Hepatocyte (in vitro differentiated cells): ENCODE measurements around the gene DCDC1. TPM values are rescaled to one million over a fixed set of nuclear protein-coding genes. Genes with fewer than 3 reads are reported as not detected.

Source experiments
- DNase-seq: peaks from one replicate; pipeline ENCODE4 v3.0.0-alpha.2; 2016; ENCODE audit warnings: low spot score
- H2AFZ ChIP-seq: fragments of 200-600 bp; sonication (generic); 2 replicates; pipeline ENCODE4 v1.6.0; 2016; ENCODE audit warnings: antibody characterized with exemption, mild to moderate bottlenecking
- H3K27ac ChIP-seq: fragments of 200-600 bp; sonication (generic); 2 replicates; pipeline ENCODE4 v1.5.1; 2016; ENCODE audit warnings: mild to moderate bottlenecking
- H3K27me3 ChIP-seq: fragments of 200-600 bp; sonication (generic); 2 replicates; pipeline ENCODE4 v1.6.1; 2016
- H3K36me3 ChIP-seq: fragments of 200-600 bp; sonication (generic); replicated peaks from 2 replicates; pipeline ENCODE4 v1.5.1; 2016; ENCODE audit warnings: low read depth; ENCODE audit not compliant: insufficient read depth
- H3K4me1 ChIP-seq: fragments of 200-600 bp; sonication (generic); 2 replicates; pipeline ENCODE4 v1.5.1; 2016; ENCODE audit warnings: mild to moderate bottlenecking, moderate library complexity; ENCODE audit not compliant: insufficient read depth
- H3K4me2 ChIP-seq: fragments of 200-600 bp; sonication (generic); 2 replicates; pipeline ENCODE4 v1.6.0; 2016
- H3K4me3 ChIP-seq: fragments of 200-600 bp; sonication (generic); 2 replicates; pipeline ENCODE4 v1.5.1; 2016; ENCODE audit warnings: mild to moderate bottlenecking
- H3K79me2 ChIP-seq: fragments of 200-600 bp; sonication (generic); 2 replicates; pipeline ENCODE4 v1.6.0; 2017; ENCODE audit warnings: mild to moderate bottlenecking
- H3K9me2 ChIP-seq: fragments of 200-600 bp; sonication (generic); replicated peaks from 2 replicates; pipeline ENCODE4 v1.6.0; 2017; ENCODE audit warnings: mild to moderate bottlenecking; ENCODE audit not compliant: insufficient read depth
- H3K9me3 ChIP-seq: fragments of 200-600 bp; sonication (generic); 2 replicates; pipeline ENCODE4 v1.5.1; 2016; ENCODE audit warnings: low read depth, mild to moderate bottlenecking
- H4K20me1 ChIP-seq: fragments of 200-600 bp; sonication (generic); 2 replicates; pipeline ENCODE4 v1.6.0; 2016; ENCODE audit warnings: mild to moderate bottlenecking; ENCODE audit not compliant: insufficient read depth, poor library complexity, severe bottlenecking
- EZH2 ChIP-seq: fragments of 200-600 bp; sonication (generic); IDR thresholded peaks from 2 replicates; pipeline ENCODE4 v1.6.1; 2016; ENCODE audit warnings: antibody characterized with exemption, mild to moderate bottlenecking, borderline replicate concordance
- EZH2phosphoT487 ChIP-seq: fragments of 200-600 bp; sonication (generic); IDR thresholded peaks from one replicate; pipeline ENCODE4 v1.6.1; 2018; ENCODE audit warnings: antibody characterized with exemption, mild to moderate bottlenecking, low read depth, moderate library complexity; ENCODE audit not compliant: unreplicated experiment, severe bottlenecking
- WGBS: methylation state at CpG from one replicate; pipeline ENCODE4 v1.1.6; 2016; ENCODE audit warnings: low lambda C conversion rate; ENCODE audit errors: missing lambda C conversion rate; 5-methylcytosine and 5-hydroxymethylcytosine counted together
- polyA plus RNA-seq: library from polyadenylated mRNA; unstranded; fragments of >200 nt; fragmentation: Nextera tagmentation; extraction: Ambion mirVana; gene quantifications from 2 replicates; pipeline ENCODE4 v1.2.1, GENCODE V29; 2016
- total RNA-seq: library from RNA; depleted of rRNA; stranded (reverse); fragments of >200 nt; gene quantifications from 2 replicates; pipeline ENCODE4 v1.2.3, GENCODE V29; 2014
- TF ChIP-seq, protein P1 (sequence below): fragments of 200-600 bp; sonication (generic); IDR thresholded peaks from 2 replicates; pipeline ENCODE4 v1.5.1; 2016; ENCODE audit warnings: antibody characterized with exemption, mild to moderate bottlenecking; ENCODE audit not compliant: poor library complexity

Gene DCDC1
- total and polyA plus RNA-seq, 2 experiments from 2014 or later = 0.63 to 1.9 TPM

GRCh38 chr11:30917266-30917665 is 452.3 kb downstream of the DCDC1 start:
- TF ChIP-seq, protein P1, sequence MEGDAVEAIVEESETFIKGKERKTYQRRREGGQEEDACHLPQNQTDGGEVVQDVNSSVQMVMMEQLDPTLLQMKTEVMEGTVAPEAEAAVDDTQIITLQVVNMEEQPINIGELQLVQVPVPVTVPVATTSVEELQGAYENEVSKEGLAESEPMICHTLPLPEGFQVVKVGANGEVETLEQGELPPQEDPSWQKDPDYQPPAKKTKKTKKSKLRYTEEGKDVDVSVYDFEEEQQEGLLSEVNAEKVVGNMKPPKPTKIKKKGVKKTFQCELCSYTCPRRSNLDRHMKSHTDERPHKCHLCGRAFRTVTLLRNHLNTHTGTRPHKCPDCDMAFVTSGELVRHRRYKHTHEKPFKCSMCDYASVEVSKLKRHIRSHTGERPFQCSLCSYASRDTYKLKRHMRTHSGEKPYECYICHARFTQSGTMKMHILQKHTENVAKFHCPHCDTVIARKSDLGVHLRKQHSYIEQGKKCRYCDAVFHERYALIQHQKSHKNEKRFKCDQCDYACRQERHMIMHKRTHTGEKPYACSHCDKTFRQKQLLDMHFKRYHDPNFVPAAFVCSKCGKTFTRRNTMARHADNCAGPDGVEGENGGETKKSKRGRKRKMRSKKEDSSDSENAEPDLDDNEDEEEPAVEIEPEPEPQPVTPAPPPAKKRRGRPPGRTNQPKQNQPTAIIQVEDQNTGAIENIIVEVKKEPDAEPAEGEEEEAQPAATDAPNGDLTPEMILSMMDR = no peak
- TF ChIP-seq EZH2 (no peak), EZH2phosphoT487 (no peak)
- WGBS = 75% methylated on average over 2 of the region's 2 CpGs
- Histone ChIP-seq H3K9me3 (no peaks in the 10 kb centered on the region), H4K20me1 (no peaks in the 10 kb centered on the region), H2AFZ (no peak overlapping the region), H3K79me2 (no peaks in the 10 kb centered on the region), H3K4me2 (no peak overlapping the region), H3K9me2 (no peaks in the 10 kb centered on the region), H3K27ac (no peak overlapping the region), H3K4me3 (no peak overlapping the region), H3K4me1 (no peaks in the 10 kb centered on the region), H3K27me3 (peaks cover 3% of the 10 kb centered on the region), H3K36me3 (no peaks in the 10 kb centered on the region)
- DNase-seq = no peak

DNA sequence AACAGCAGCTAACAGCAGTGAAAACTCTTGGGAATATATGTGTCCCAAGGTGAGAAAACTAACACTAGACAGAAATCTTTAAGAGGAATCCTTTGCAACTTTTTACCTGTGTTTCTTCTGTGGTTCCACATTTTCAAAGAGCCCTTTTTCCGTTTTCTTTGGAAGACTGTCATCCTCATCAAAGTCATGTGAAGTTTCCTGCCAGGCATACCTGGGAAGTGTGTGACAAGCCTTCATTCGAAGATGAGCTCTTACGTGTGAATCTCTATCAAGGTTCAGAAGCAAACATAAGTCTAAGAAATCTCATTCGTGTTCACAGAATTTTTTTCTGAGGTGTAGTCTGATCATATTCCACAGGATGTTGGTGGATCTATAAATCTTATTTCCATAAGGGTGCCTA is 452.8 kb downstream of the DCDC1 start:
- H2AFZ ChIP-seq = no peak overlapping the region
- no peak overlapping the region for H3K27ac ChIP-seq
- no peaks in the 10 kb centered on the region for H3K4me1 ChIP-seq
- peaks cover 3% of the 10 kb centered on the region for H3K27me3 ChIP-seq
- no peaks in the 10 kb centered on the region for H3K9me2 ChIP-seq
- TF ChIP-seq EZH2phosphoT487 (no peak), EZH2 (no peak)
- TF ChIP-seq, protein P1 = no peak
- H4K20me1 ChIP-seq = no peaks in the 10 kb centered on the region
- H3K9me3 ChIP-seq = no peaks in the 10 kb centered on the region
- no peak overlapping the region for H3K4me2 ChIP-seq
- no peak overlapping the region for H3K4me3 ChIP-seq
- 91% methylated on average over 4 of the region's 4 CpGs for WGBS
- no peak for DNase-seq
- H3K36me3 ChIP-seq = no peaks in the 10 kb centered on the region
- no peaks in the 10 kb centered on the region for H3K79me2 ChIP-seq

DNA sequence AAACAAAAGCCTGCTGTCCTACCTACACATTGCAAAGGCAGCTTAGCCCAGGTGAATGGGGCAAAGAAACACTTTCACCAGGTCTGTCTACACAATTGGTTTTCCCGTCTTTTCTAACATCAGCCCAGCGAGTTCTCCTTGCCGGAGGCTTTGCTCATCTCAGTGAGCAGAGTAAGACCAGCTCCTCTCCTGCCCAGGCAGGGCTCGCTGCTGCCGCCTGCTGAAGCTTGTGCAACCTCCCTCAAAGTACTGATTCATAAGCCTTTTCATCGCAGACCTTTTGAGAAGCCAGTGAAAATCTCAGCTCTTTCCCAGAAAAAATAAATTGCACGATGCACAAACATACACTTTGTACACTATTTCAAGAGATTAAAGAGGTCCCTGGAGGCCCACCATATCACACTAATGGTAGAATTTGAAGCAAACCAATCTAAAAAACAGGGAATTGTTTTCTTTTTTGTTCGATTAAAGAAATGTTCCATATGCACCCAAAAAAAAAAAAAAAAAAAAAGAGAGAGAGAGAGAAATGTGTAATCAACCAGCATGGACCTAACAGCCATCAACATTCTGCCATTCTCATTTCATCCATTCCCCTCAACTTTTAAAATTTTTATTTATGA is 455.3 kb downstream of the DCDC1 start:
- H2AFZ ChIP-seq = peak overlapping the region; percentile 36
- TF ChIP-seq, protein P1 = peak; percentile 76
- no peak for TF ChIP-seq EZH2
- 23% methylated on average over 8 of the region's 8 CpGs for WGBS

DNA sequence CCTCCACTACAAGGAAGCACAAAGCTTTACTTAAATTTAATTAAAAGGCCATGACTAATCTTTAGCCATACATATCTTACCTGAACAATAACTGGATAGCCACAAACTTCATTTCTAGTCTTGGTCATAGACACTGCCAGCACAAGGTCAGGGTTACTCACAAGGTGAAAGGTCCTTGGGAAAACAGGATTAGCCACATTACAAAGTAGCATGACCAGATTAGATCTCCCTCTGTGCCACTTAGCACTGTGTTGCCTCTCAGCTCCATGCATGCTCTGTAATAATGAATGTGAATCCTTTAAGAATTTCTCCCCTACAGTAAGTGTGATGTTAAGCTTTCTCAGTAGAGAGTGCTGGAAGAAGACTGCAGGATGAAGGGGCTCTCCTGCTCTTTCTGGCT is 458.3 kb downstream of the DCDC1 start:
- TF ChIP-seq EZH2 = no peak
- TF ChIP-seq EZH2phosphoT487 = no peak

More for the DNA sequence above, 455.3 kb downstream of the DCDC1 start:
- Histone ChIP-seq H3K9me2 (no peaks in the 10 kb centered on the region), H4K20me1 (no peaks in the 10 kb centered on the region), H3K9me3 (no peaks in the 10 kb centered on the region), H3K4me3 (no peak overlapping the region), H3K27me3 (peaks cover 3% of the 10 kb centered on the region), H3K4me2 (peak overlapping the region; percentile 61), H3K36me3 (no peaks in the 10 kb centered on the region), H3K27ac (no peak overlapping the region), H3K79me2 (no peaks in the 10 kb centered on the region), H3K4me1 (no peaks in the 10 kb centered on the region)
- peak; percentile 85 for DNase-seq

More for the DNA sequence above, 458.3 kb downstream of the DCDC1 start:
- Histone ChIP-seq H3K79me2 (no peaks in the 10 kb centered on the region), H2AFZ (no peak overlapping the region), H3K9me3 (no peaks in the 10 kb centered on the region), H3K4me1 (no peaks in the 10 kb centered on the region), H3K27me3 (peaks cover 3% of the 10 kb centered on the region), H3K4me2 (no peak overlapping the region), H3K9me2 (no peaks in the 10 kb centered on the region), H3K36me3 (no peaks in the 10 kb centered on the region), H3K27ac (no peak overlapping the region), H4K20me1 (no peaks in the 10 kb centered on the region), H3K4me3 (no peak overlapping the region)
- no peak for DNase-seq
